GM12872 (cell line): ENCODE data around the gene CELSR1.

Experiments
- CTCF ChIP-seq: IDR thresholded peaks from 3 replicates; pipeline ENCODE4 v1.5.1; 2011; ENCODE audit warnings: low read depth, mild to moderate bottlenecking, low read length, moderate library complexity; ENCODE audit not compliant: insufficient read depth

CELSR1 gene

GRCh38 chr22:46453829-46454503 is 83.5 kb downstream of the CELSR1 start:
- no peak for TF ChIP-seq CTCF

GRCh38 chr22:46453006-46453828 is 84.2 kb downstream of the CELSR1 start:
- no peak for TF ChIP-seq CTCF

GRCh38 chr22:46452195-46453005 is 85.0 kb downstream of the CELSR1 start:
- TF ChIP-seq CTCF, result no peak

GRCh38 chr22:46451741-46452140 is 85.7 kb downstream of the CELSR1 start:
- no peak for TF ChIP-seq CTCF

- TF ChIP-seq CTCF, result no peak
These were observed 86.4 kb downstream of the CELSR1 start for GRCh38 chr22:46450931-46451561.

GRCh38 chr22:46449974-46450745 is 87.3 kb downstream of the CELSR1 start:
- no peak for TF ChIP-seq CTCF
